Mesodermal cell (in vitro differentiated cells): ENCODE results near the gene STRBP.

ENCODE experiments used
- H3K27ac ChIP-seq: 2 replicates; pipeline ENCODE4 v1.7.0; 2013; ENCODE audit warnings: mild to moderate bottlenecking, low read depth, low read length, moderate library complexity; ENCODE audit not compliant: severe bottlenecking
- H3K36me3 ChIP-seq: 2 replicates; pipeline ENCODE4 v1.7.1; 2013; ENCODE audit warnings: mild to moderate bottlenecking, low read length, moderate library complexity; ENCODE audit not compliant: control insufficient read depth, insufficient read depth
- H3K4me1 ChIP-seq: one replicate; pipeline ENCODE4 v1.7.1; 2013; ENCODE audit warnings: mild to moderate bottlenecking, low read length; ENCODE audit not compliant: insufficient read depth, control insufficient read depth, poor library complexity, severe bottlenecking
- H3K4me3 ChIP-seq: 2 replicates; pipeline ENCODE4 v1.7.0; 2013; ENCODE audit warnings: low read length, control low read depth, mild to moderate bottlenecking; ENCODE audit not compliant: insufficient read depth, poor library complexity, severe bottlenecking; ENCODE audit errors: extremely low read depth
- H3K9me3 ChIP-seq: 2 replicates; pipeline ENCODE4 v1.7.1; 2013; ENCODE audit warnings: mild to moderate bottlenecking, low read length, moderate library complexity; ENCODE audit not compliant: control insufficient read depth
- WGBS, 2 experiments: methylation state at CpG; one replicate each; pipeline ENCODE4 v1.1.5; 2013; ENCODE audit warnings: missing lambda C conversion rate in 2 of 2; ENCODE audit not compliant: insufficient coverage in 2 of 2; 5-methylcytosine and 5-hydroxymethylcytosine counted together

Gene STRBP

DNA sequence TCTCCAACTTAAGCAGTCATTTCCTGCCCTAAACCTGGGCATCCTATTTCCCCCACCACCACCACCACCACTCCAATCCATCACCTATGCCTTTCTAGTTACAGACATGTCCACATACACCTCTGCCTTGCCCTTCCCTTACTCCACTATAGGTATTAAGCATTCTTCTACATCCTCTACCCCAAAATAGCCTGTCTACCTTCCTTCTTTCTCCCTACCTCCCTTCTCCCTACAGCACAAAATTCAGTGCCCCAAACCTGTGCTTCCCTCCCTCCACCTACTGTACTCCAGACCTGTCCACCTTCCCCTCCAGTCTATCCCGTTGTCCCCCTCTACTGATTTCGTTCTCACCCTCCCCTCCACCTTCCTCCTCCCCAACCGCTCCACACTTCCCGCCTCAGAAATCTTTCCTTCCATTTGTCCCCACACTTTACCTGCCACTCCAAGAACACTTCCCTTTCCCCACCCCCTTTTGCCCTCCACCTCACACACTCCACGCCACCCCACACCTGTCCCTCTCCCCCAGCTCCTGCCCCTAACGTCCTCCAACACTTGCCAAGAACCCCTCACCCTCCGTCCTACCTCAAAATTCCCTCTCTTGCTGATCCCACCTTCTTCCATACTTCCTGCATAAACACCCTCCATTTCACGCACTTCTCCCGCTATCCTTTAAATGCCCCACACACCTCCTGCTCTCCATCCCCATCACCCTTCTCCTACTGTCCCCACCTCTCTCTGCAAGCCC lies 1.6 kb downstream of the STRBP start:
- H3K36me3 ChIP-seq = no peaks in the 10 kb centered on the region
- peaks cover 5% of the 10 kb centered on the region for H3K4me1 ChIP-seq
- peak overlapping the region; percentile 87 for H3K4me3 ChIP-seq
- H3K27ac ChIP-seq = no peak overlapping the region
- no peaks in the 10 kb centered on the region for H3K9me3 ChIP-seq
- 51 to 58% methylated on average over 5 to 9 of the region's 9 CpGs for WGBS, 2 experiments

DNA sequence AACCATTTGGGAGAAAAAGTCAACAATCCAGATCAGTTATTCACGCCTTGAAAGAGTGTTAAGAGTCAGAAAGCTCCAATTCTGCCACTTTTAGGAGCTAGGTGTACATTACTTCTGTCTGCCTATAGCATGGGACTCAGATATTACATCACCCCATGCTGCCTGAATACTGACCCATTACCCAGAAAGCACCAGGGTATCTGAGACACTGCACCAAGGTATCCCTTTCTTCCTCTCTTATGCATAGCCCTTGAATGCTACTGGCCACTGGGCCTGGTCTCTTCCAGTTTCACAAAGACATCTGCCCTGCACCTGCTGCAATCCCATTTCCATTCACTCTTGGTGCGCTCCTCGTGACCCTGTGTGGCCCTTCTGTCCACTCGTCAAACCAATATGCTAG lies 2.6 kb downstream of the STRBP start:
- no peak overlapping the region for H3K4me3 ChIP-seq

DNA sequence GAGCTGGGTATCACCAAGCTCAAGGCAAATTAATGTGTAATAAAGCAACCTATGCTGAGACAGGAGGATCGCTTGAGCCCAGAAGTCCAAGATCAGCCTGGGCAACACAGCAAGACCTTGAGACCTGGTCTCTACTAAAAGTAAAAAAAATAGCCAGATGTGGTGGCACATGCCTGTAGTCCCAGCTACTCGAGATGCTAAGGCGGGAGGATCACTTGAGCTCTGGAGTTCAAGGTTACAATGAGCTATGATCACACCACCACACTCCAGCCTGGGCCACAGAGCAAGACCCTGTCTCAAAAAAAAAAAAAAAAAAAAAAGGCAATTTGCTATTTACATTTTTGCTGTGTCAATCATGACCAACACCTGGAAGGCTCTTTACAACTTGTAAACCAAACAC lies 5.2 kb downstream of the STRBP start:
- Histone ChIP-seq H3K9me3 (no peaks in the 10 kb centered on the region), H3K4me1 (peaks cover 5% of the 10 kb centered on the region), H3K36me3 (no peaks in the 10 kb centered on the region), H3K4me3 (no peak overlapping the region), H3K27ac (no peak overlapping the region)
- WGBS, 2 experiments = 87 to 93% methylated on average over 3 of the region's 3 CpGs

More for the DNA sequence above, 2.6 kb downstream of the STRBP start:
- Histone ChIP-seq H3K4me1 (peaks cover 5% of the 10 kb centered on the region), H3K27ac (no peak overlapping the region), H3K9me3 (no peaks in the 10 kb centered on the region), H3K36me3 (no peaks in the 10 kb centered on the region)
- WGBS, 2 experiments = 97 to 98% methylated on average over 3 to 4 of the region's 4 CpGs

DNA sequence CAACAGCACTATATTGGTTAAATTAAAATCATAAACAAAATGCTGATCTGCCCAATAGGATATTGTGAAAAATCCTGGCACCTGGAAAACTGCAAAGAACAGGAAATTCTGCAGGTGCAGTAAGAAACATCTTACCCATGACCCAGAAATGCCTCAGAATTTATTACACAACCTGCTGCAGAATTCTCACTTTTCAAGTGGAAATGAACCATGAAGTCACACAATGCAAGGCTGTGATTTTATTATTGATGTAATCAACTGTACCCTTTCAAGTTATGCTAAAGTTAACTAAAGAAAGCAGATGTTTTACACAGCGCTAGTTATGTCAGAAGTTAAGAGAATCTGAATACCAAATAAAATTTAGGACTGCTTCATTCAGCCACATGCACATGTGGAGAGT lies 6.0 kb downstream of the STRBP start:
- WGBS, 2 experiments = no CpG with 5 or more reads among the region's 1 CpG
- peaks cover 5% of the 10 kb centered on the region for H3K4me1 ChIP-seq
- H3K9me3 ChIP-seq = no peaks in the 10 kb centered on the region
- no peak overlapping the region for H3K27ac ChIP-seq
- H3K36me3 ChIP-seq = no peaks in the 10 kb centered on the region
- H3K4me3 ChIP-seq = no peak overlapping the region

DNA sequence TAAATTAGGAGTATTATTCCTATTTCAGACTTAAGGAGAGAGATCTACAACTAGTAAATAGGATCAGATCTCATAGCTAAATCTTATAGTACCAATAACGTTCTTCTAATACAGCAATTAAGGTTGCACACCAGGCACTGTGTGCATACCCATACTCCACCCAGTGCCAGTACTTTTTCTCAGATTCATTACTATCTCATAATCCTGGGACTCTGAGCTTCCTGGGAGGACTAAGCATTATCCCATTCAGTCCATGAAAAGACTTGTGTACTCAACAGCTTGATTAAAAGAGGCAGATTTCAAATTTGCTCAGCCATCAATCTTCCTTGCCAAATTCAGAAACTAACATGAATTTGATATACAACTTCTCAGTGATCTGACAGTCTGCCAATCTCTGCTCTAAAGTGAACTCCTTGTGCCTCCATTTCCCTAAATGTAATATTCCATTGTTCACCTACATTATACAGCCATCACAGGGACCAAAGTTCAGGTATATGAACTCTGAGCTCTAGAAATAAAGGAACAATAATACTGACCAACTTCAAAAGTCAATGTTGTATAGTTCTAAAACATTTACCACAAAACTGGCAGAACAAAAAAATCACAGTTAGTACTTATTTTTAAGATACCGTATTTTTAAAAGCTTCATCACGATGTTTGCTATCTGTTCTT lies 7.2 kb downstream of the STRBP start:
- no peaks in the 10 kb centered on the region for H3K36me3 ChIP-seq
- 87 to 94% methylated on average over 3 of the region's 3 CpGs for WGBS, 2 experiments
- H3K4me1 ChIP-seq = no peaks in the 10 kb centered on the region
- no peak overlapping the region for H3K27ac ChIP-seq
- H3K4me3 ChIP-seq = no peak overlapping the region
- H3K9me3 ChIP-seq = no peaks in the 10 kb centered on the region

DNA sequence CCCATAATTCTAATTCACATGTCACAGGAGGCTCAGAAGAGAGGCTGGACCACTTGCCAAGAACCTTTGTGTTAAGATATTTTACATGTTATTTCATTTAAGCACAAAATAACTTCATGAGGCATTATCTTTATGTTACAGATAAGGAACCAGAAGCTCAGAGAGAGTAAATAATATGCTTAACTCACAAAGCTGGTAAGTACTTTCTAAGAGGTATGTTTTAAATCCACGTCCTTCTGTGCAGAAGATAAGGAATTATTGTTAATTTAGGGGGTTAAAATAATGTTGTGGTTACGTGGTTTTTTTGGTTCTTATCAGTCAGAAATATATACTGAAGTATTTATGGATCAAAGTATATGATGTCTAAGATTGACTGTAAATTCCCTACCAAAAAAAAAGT lies 8.0 kb downstream of the STRBP start:
- WGBS, 2 experiments = 83 to 100% methylated on average over 1 of the region's 2 CpGs
- no peaks in the 10 kb centered on the region for H3K4me1 ChIP-seq
- no peak overlapping the region for H3K27ac ChIP-seq
- H3K9me3 ChIP-seq = no peaks in the 10 kb centered on the region
- H3K36me3 ChIP-seq = no peaks in the 10 kb centered on the region
- H3K4me3 ChIP-seq = no peak overlapping the region

DNA sequence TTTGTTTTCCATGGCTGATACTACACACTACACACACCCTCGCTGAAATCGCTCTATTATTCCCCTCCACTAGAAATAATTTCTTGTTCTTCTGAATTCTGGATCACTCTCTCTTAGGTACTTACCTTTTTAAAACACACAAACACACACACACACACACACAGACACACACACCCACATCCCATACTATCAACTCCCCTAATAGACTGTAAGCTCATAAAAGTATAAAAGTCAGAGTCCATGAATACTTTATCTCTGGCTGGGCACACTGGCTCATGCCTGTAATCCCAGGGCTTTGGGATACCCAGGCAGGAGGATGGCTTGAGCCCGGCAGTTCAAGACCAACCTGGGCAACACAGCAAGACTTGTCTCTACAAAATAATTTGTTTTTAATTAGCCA lies 11.1 kb downstream of the STRBP start:
- H3K4me1 ChIP-seq = no peaks in the 10 kb centered on the region
- no peaks in the 10 kb centered on the region for H3K36me3 ChIP-seq
- no peaks in the 10 kb centered on the region for H3K9me3 ChIP-seq
- WGBS, 2 experiments = 79 to 86% methylated on average over 2 of the region's 3 CpGs
- H3K27ac ChIP-seq = no peak overlapping the region
- no peak overlapping the region for H3K4me3 ChIP-seq

DNA sequence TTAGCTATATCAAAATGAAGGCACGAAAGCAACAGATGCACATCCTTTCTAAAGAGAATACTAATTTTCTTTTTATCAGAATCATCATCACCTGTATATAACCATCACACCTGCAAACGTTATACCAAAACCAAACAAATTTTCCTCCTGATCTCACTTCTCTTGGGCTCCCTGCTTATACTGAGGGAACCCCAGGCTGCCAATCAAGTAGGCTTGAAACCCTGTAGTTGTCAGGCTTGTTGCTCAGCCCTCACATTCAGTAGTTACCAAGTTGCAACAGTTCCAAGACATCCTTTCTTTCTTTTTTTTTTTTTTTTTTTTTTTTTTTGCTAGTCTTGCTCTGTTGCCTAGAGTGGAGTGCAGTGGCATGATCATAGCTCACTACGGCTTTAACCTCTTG lies 12.7 kb downstream of the STRBP start:
- WGBS, 2 experiments = 94 to 100% methylated on average over 2 of the region's 3 CpGs

DNA sequence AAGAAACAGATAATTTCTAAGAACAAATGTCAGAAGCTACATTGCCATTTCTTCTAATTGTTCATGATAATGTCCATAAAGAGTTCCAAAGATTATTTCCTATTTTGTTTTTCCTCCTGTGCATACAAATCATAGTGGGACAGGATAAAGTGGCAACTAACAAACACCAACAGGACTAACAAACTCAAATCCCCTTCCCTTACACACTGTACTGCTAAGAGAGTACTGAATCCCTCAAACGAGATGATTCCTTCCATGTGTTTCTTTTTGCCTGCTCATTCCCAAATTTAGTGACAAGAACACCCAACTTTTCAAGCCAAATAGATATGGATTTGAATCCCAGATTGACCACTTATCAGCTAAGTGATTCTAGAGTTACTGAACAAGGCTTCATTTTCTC lies 15.2 kb downstream of the STRBP start:
- H3K27ac ChIP-seq = no peak overlapping the region
- H3K9me3 ChIP-seq = no peaks in the 10 kb centered on the region
- no peak overlapping the region for H3K4me3 ChIP-seq
- H3K36me3 ChIP-seq = no peaks in the 10 kb centered on the region
- no peaks in the 10 kb centered on the region for H3K4me1 ChIP-seq
- 100% methylated on average over 1 of the region's 1 CpG; no CpG with 5 or more reads in 1 of the 2 experiments for WGBS, 2 experiments

More for the DNA sequence above, 12.7 kb downstream of the STRBP start:
- Histone ChIP-seq H3K27ac (no peak overlapping the region), H3K4me3 (no peak overlapping the region), H3K4me1 (no peaks in the 10 kb centered on the region), H3K36me3 (no peaks in the 10 kb centered on the region), H3K9me3 (no peaks in the 10 kb centered on the region)

DNA sequence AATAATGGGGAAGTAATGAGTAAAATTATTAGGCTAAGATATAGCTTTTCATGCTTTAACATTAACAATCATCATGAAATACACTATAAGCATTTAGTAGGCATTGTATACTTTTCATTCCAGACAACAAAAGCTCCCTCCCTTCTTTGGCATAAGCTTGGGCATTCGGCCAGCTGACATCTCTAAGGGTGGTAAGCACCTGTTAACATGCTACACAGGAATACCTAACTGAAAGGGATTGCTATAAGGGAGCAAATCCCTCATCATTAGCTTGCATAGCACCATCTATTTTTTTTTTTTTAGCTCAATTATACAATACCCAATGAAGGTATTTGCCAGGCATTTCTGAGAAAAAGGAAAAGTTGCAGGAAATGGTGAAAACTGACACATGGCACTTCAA lies 16.6 kb downstream of the STRBP start:
- H3K27ac ChIP-seq = no peak overlapping the region
- no peaks in the 10 kb centered on the region for H3K36me3 ChIP-seq
- no peaks in the 10 kb centered on the region for H3K9me3 ChIP-seq
- WGBS, 2 experiments = 100% methylated on average over 1 of the region's 1 CpG; no CpG with 5 or more reads in 1 of the 2 experiments
- H3K4me1 ChIP-seq = no peaks in the 10 kb centered on the region
- no peak overlapping the region for H3K4me3 ChIP-seq

DNA sequence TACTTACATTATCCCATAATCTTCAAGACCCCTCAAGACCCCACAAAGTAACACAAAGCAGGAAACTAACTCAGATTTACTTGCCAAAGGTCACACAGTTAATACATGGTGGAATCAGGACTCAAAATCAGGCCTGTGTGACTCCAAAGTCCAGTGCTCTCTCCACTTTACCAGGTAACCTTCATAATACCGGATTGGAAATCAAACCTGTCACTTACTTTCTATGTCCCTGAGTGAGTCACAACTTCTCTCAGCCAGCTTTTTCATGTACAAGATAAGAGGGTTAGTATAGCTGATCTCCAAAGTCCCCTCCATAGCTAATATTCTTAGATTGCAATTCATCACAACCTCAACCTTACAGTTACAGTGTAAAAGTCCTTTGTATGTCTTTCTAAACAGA lies 17.1 kb downstream of the STRBP start:
- 100% methylated on average over 1 of the region's 1 CpG for WGBS, 2 experiments
- Histone ChIP-seq H3K4me3 (no peak overlapping the region), H3K36me3 (no peaks in the 10 kb centered on the region), H3K4me1 (no peaks in the 10 kb centered on the region), H3K9me3 (no peaks in the 10 kb centered on the region), H3K27ac (no peak overlapping the region)
